H1 (cell line): ENCODE data around the gene COL26A1. TPM values are rescaled to one million over a fixed set of nuclear protein-coding genes. Genes with fewer than 3 reads are reported as not detected.

Experiments
- CTCF ChIA-PET: fragments of 300-600 bp; sonication (Branson Sonifier 250); formaldehyde crosslinking; loops from one replicate; lab custom pipeline; 2021; ENCODE audit not compliant: partially characterized antibody; lab: Charles Lee
- POLR2A ChIA-PET: fragments of 300-600 bp; sonication (Branson Sonifier 250); formaldehyde crosslinking; loops from one replicate; lab custom pipeline; 2021; ENCODE audit warnings: inconsistent platforms; ENCODE audit not compliant: partially characterized antibody; lab: Charles Lee
- DNase-seq, 2 experiments: peaks; one replicate each; pipeline versions ENCODE4 v3.0.0 to v3.0.0-alpha.2; 2010 to 2022; ENCODE audit warnings: low spot score in 2 of 2, low read depth in 1 of 2, mixed read lengths in 1 of 2
- FAIRE-seq: peaks from 2 replicates; lab custom pipeline; 2011; peaks lifted over from hg19 to GRCh38; lab: Jason Lieb, UNC
- H2AFZ ChIP-seq: 2 replicates; pipeline ENCODE4 v1.8.1; 2012; ENCODE audit warnings: low read length, inconsistent platforms
- H2AK5ac ChIP-seq: 2 replicates; pipeline ENCODE4 v1.6.1; 2013; ENCODE audit warnings: low read depth, low read length
- H2BK120ac ChIP-seq: replicated peaks from 2 replicates; pipeline ENCODE3; 2013; ENCODE audit warnings: low read depth, low read length, inconsistent platforms
- H2BK12ac ChIP-seq: 2 replicates; pipeline ENCODE4 v1.6.1; 2013; ENCODE audit warnings: low read depth, low read length
- H2BK15ac ChIP-seq: 2 replicates; pipeline ENCODE4 v1.6.1; 2013; ENCODE audit warnings: low read length
- H2BK20ac ChIP-seq: 2 replicates; pipeline ENCODE4 v1.6.1; 2013; ENCODE audit warnings: low read length
- H2BK5ac ChIP-seq: 2 replicates; pipeline ENCODE4 v1.6.1; 2013; ENCODE audit warnings: low read depth, low read length
- H3K14ac ChIP-seq: 2 replicates; pipeline ENCODE4 v1.6.1; 2013; ENCODE audit warnings: inconsistent platforms; ENCODE audit not compliant: insufficient read length
- H3K18ac ChIP-seq: 2 replicates; pipeline ENCODE4 v1.6.1; 2013; ENCODE audit warnings: low read length; ENCODE audit errors: extremely low read depth
- H3K23ac ChIP-seq: 2 replicates; pipeline ENCODE4 v1.6.1; 2013; ENCODE audit warnings: inconsistent platforms; ENCODE audit not compliant: insufficient read length
- H3K23me2 ChIP-seq: 2 replicates; pipeline ENCODE4 v1.6.1; 2013; ENCODE audit warnings: low read depth, low read length
- H3K27ac ChIP-seq: 2 replicates; pipeline ENCODE4 v1.6.1; 2011; ENCODE audit warnings: low read depth, low read length, inconsistent platforms
- H3K27me3 ChIP-seq, 4 experiments: replicated peaks in 1 of 4; 1 replicate in 1 of 4; 2 replicates in 3 of 4; pipeline versions ENCODE4 v1.6.1 to v1.8.1; 2011 to 2013; ENCODE audit warnings: low read length in 3 of 4, mild to moderate bottlenecking in 3 of 4, inconsistent platforms in 2 of 4, mixed read lengths in 2 of 4, moderate library complexity in 1 of 4; ENCODE audit not compliant: control insufficient read depth in 3 of 4, insufficient read depth in 3 of 4; ENCODE audit errors: extremely low read depth in 1 of 4
- H3K36me3 ChIP-seq, 4 experiments: 2 replicates each; pipeline versions ENCODE4 v1.6.1 to v1.8.1; 2011 to 2013; ENCODE audit warnings: mild to moderate bottlenecking in 4 of 4, low read length in 3 of 4, moderate library complexity in 2 of 4, control low read depth in 1 of 4, inconsistent platforms in 1 of 4; ENCODE audit not compliant: insufficient read depth in 4 of 4, control insufficient read depth in 2 of 4
- H3K4ac ChIP-seq: replicated peaks from 2 replicates; pipeline ENCODE3; 2013; ENCODE audit warnings: low read length, low read depth, mixed read lengths, inconsistent platforms; ENCODE audit not compliant: insufficient read length
- H3K4me1 ChIP-seq, 4 experiments: replicated peaks in 1 of 4; 1 replicate in 1 of 4; 2 replicates in 3 of 4; pipeline versions ENCODE4 v1.6.1 to v1.8.1; 2011 to 2013; ENCODE audit warnings: low read length in 3 of 4, inconsistent platforms in 2 of 4, mixed read lengths in 1 of 4; ENCODE audit not compliant: insufficient read depth in 4 of 4, control insufficient read depth in 3 of 4
- H3K4me2 ChIP-seq, 2 experiments: 2 replicates each; pipeline versions ENCODE4 v1.6.1 to v1.8.1; 2011 to 2013; ENCODE audit warnings: low read depth in 2 of 2, low read length in 2 of 2, control low read depth in 1 of 2, inconsistent platforms in 1 of 2, mild to moderate bottlenecking in 1 of 2; ENCODE audit not compliant: insufficient read depth in 1 of 2
- H3K4me3 ChIP-seq, 4 experiments: fragments of 200-600, 300-600 bp in 1 of 4; sonication (generic), shearing (Covaris generic), sonication (Bioruptor Twin) in 1 of 4; 2 replicates each; pipeline versions ENCODE4 v1.5.1 to v1.8.1; 2011 to 2016; ENCODE audit warnings: low read length in 4 of 4, low read depth in 3 of 4, control low read depth in 2 of 4, inconsistent platforms in 2 of 4, mild to moderate bottlenecking in 2 of 4, mixed read lengths in 1 of 4, moderate library complexity in 1 of 4; ENCODE audit not compliant: insufficient read depth in 2 of 4; ENCODE audit errors: extremely low read depth in 1 of 4
- H3K56ac ChIP-seq: replicated peaks from 2 replicates; pipeline ENCODE3; 2013; ENCODE audit warnings: low read depth, mild to moderate bottlenecking, mixed read lengths, low read length, inconsistent platforms; ENCODE audit not compliant: insufficient read length
- H3K79me1 ChIP-seq: 2 replicates; pipeline ENCODE4 v1.6.1; 2013; ENCODE audit warnings: low read depth, low read length, control low read depth
- H3K79me2 ChIP-seq, 2 experiments: 2 replicates each; pipeline versions ENCODE4 v1.6.1 to v1.8.1; 2012 to 2013; ENCODE audit warnings: low read length in 2 of 2, mild to moderate bottlenecking in 2 of 2, inconsistent platforms in 1 of 2; ENCODE audit not compliant: insufficient read depth in 2 of 2, control insufficient read depth in 1 of 2
- H3K9ac ChIP-seq, 4 experiments: replicated peaks in 1 of 4; 1 replicate in 1 of 4; 2 replicates in 3 of 4; pipeline versions ENCODE4 v1.6.1 to v1.8.1; 2011 to 2013; ENCODE audit warnings: low read depth in 3 of 4, low read length in 3 of 4, control low read depth in 2 of 4, mild to moderate bottlenecking in 2 of 4, moderate library complexity in 2 of 4, inconsistent platforms in 1 of 4; ENCODE audit errors: extremely low read depth in 1 of 4
- H3K9me3 ChIP-seq, 2 experiments: 2 replicates each; pipeline versions ENCODE4 v1.6.1 to v1.8.1; 2012 to 2013; ENCODE audit warnings: mild to moderate bottlenecking in 2 of 2, moderate library complexity in 2 of 2, control low read depth in 1 of 2, inconsistent platforms in 1 of 2, low read depth in 1 of 2, low read length in 1 of 2, mixed read lengths in 1 of 2; ENCODE audit not compliant: insufficient read depth in 2 of 2
- H4K20me1 ChIP-seq, 2 experiments: replicated peaks in 1 of 2; 2 replicates each; pipeline versions ENCODE3 to v1.8.1; 2011 to 2013; ENCODE audit warnings: inconsistent platforms in 2 of 2, low read length in 2 of 2, mild to moderate bottlenecking in 1 of 2; ENCODE audit not compliant: insufficient read depth in 2 of 2, control insufficient read depth in 1 of 2
- H4K5ac ChIP-seq: 2 replicates; pipeline ENCODE4 v1.6.1; 2013; ENCODE audit warnings: low read length, low read depth, mixed read lengths, inconsistent platforms; ENCODE audit not compliant: insufficient read length
- H4K8ac ChIP-seq: 2 replicates; pipeline ENCODE4 v1.8.0; 2013; ENCODE audit warnings: mild to moderate bottlenecking, moderate library complexity, low read length, inconsistent platforms; ENCODE audit not compliant: insufficient read depth; ENCODE audit errors: extremely low read depth
- H4K91ac ChIP-seq: replicated peaks from 2 replicates; pipeline ENCODE3; 2013; ENCODE audit warnings: low read length, mixed read lengths, inconsistent platforms; ENCODE audit not compliant: insufficient read length
- GTF2F1 ChIP-seq: IDR thresholded peaks from 2 replicates; pipeline ENCODE4 v1.6.1; 2012; ENCODE audit warnings: low read depth, low read length, improper control_type of control experiment, borderline replicate concordance
- KDM5A ChIP-seq: fragments of 200-600 bp; IDR thresholded peaks from 2 replicates; pipeline ENCODE4 v1.7.1; 2012; ENCODE audit warnings: mild to moderate bottlenecking, low read length, inconsistent platforms, mixed read lengths
- WGBS, 2 experiments: shearing (Covaris generic) in 1 of 2; methylation state at CpG; one replicate each; pipeline versions ENCODE4 v1.1.6 to v1.1.7; 2013 to 2015; ENCODE audit warnings: low lambda C conversion rate in 2 of 2, mixed read lengths in 2 of 2, inconsistent platforms in 1 of 2, low coverage in 1 of 2, missing lambda C conversion rate in 1 of 2; ENCODE audit not compliant: insufficient replicate concordance in 2 of 2, insufficient coverage in 1 of 2, insufficient read length in 1 of 2; ENCODE audit errors: extremely low coverage in 1 of 2, missing lambda C conversion rate in 1 of 2; 5-methylcytosine and 5-hydroxymethylcytosine counted together
- polyA plus RNA-seq, 7 experiments: library from polyadenylated mRNA; depleted of rRNA in 3 of 7; stranded (reverse) in 5 of 7; unstranded in 2 of 7; fragments of >200 nt in 5 of 7; fragments of 200-250 nt in 2 of 7; gene quantifications; 1 replicate in 5 of 7; 2 replicates in 1 of 7; 4 replicates in 1 of 7; pipeline versions ENCODE4 v1.2.1 to v1.2.3, GENCODE V29; 2011 to 2013; ENCODE audit warnings: missing spikeins in 2 of 7, mixed read lengths in 2 of 7
- total RNA-seq: library from RNA; stranded (reverse); fragmentation: NEBNext Ultra II Directional; extraction: Animal tissue kit (Norgen Biotek cat#: 25700); gene quantifications from 2 replicates; pipeline ENCODE4 v1.2.1, GENCODE V29; 2021

COL26A1 gene
- total and polyA plus RNA-seq, 2 of the 8 experiments (the other 6 are each of a cell fraction or from before 2014, with no cell fraction given) = 51.1 to 68.8 TPM

DNA sequence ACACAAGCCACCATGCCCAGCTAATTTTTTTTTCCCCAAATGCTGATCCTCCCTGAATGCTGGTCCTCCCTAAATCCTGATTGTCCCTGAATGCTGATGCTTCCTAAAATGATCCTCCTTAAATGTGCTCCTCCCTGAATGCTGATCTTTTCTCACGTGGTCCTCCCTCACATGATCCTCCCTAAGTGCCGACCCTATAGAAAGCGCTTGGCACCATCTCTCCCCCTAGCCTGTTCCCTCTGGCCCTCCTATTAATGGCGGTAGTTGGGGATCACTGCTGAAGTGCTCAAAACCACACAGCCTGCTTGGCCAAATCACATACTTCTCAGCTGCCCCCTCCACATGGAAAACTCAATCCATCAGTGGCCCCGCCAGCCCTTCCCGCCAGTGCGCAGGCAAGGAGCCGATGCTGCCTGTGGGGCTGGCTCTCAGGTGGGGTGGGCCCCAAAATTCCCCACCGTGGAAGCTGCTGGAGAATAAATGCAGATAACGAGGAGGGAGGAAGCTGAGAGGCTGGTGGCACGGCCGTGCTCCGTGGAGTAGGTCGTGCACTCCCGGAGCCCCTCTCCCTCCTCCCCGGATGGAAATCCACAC, 42.9 kb downstream of the COL26A1 start:
- Histone ChIP-seq H4K20me1 (no peaks in the 10 kb centered on the region), H3K27ac (no peak overlapping the region), H4K91ac (no peak overlapping the region), H3K79me2 (0 out of 4 replicates have a peak, but pooled peaks cover 0 to 4% of the 10 kb centered on the region in 2 experiments), H2BK20ac (peak overlapping the region; percentile 92; the same call in 1 of the 2 replicates), H3K4me1 (peaks cover 6 to 18% (median 10%) of the 10 kb centered on the region in 4 experiments; a peak in 6 of 7 replicates), H2BK12ac (0 out of 2 replicates have a peak overlapping the region, but pooled peaks have one; percentile 6), H3K36me3 (no peaks in the 10 kb centered on the region; a peak in 1 of 8 replicates), H4K5ac (no peak overlapping the region), H2BK5ac (peak overlapping the region; percentile 27; the same call in 1 of the 2 replicates), H3K56ac (no peak overlapping the region), H3K18ac (peak overlapping the region; percentile 24; the same call in 1 of the 2 replicates), H2AK5ac (no peak overlapping the region), H3K4me2 (no peak overlapping the region), H3K4me3 (no peak overlapping the region), H3K23me2 (no peaks in the 10 kb centered on the region), H3K79me1 (peaks cover 3% of the 10 kb centered on the region), H3K4ac (peak overlapping the region; percentile 64), H2BK120ac (peak overlapping the region; percentile 26), H3K9me3 (peaks cover 8 to 13% of the 10 kb centered on the region in 2 experiments; a peak in 1 of 4 replicates), H3K9ac (no peak overlapping the region), H2AFZ (no peak overlapping the region), H3K27me3 (no peaks in the 10 kb centered on the region), H3K23ac (no peak overlapping the region), H3K14ac (no peak overlapping the region), H4K8ac (no peak overlapping the region), H2BK15ac (no peak overlapping the region)
- DNase-seq (no peak), FAIRE-seq (no peak)
- ChIA-PET POLR2A (interaction anchor here (0.6 to 1.3 kb wide), 5 partner anchors 13 to 43 kb away, joined by 3 to 4 read pairs (median 3); partner anchors contain the start of gene COL26A1), CTCF (interaction anchor here (1.0 to 32.6 kb wide), 6 partner anchors 9 to 124 kb away, joined by 3 to 728 read pairs (median 5); partner anchors contain the start of gene COL26A1)
- WGBS, 2 experiments = 86% methylated on average over 12 of the region's 16 CpGs; no CpG with 5 or more reads in 1 of the 2 experiments
- TF ChIP-seq KDM5A = no peak
- TF ChIP-seq GTF2F1 = no peak
